Measurements from ENCODE around the gene PAX3.
A peak's percentile ranks its signal among the peaks of the same experiment; 100 is the strongest.

PAX3 gene

GRCh38 chr2:222284466-222284865, 14.3 kb downstream of the PAX3 start:
- Histone ChIP-seq H3K27me3 (ENCODE audit: insufficient read depth, low read length) (peaks cover 76% of the 10 kb centered on the region), H3K4me1 (ENCODE audit: insufficient read depth, low read length) (peaks cover 19% of the 10 kb centered on the region; the same call in 1 of the 2 replicates), H3K9ac (ENCODE audit: low read depth, low read length) (no peak overlapping the region), H3K9me3 (ENCODE audit: insufficient read depth, low read depth, low read length) (no peaks in the 10 kb centered on the region), H3K36me3 (ENCODE audit: insufficient read depth, low read depth, low read length) (no peaks in the 10 kb centered on the region), H3K27ac (ENCODE audit: low read length) (no peak overlapping the region), H3K4me3 (ENCODE audit: low read length) (no peak overlapping the region)

DNA sequence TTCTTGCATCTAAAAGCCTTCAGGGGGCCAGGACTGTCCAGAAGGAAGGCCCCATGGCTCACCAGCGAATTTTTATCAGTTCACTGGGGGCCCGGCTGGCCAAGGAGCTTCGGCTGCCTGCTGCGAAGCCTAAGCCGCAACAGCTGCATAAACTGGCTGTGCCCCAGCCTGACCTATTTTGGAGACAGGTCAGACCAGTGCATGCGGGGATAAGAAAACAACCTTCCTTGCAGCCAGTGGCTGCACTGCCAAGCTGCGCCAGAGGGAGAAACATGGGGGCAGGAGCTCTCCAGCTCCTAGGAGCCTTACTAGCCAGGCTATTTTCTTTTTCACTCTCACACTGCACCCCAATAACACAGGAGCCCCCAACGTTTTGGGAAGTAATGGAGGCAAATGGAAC, 15.2 kb downstream of the PAX3 start:
- peaks cover 68% of the 10 kb centered on the region for H3K27me3 ChIP-seq (ENCODE audit: insufficient read depth, low read length)
- no peak overlapping the region for H3K9ac ChIP-seq (ENCODE audit: low read depth, low read length)
- H3K9me3 ChIP-seq (ENCODE audit: insufficient read depth, low read depth, low read length): no peaks in the 10 kb centered on the region
- H3K27ac ChIP-seq (ENCODE audit: low read length): no peak overlapping the region
- no peak overlapping the region; the same call in 1 of the 2 replicates for H3K4me3 ChIP-seq (ENCODE audit: low read length)
- no peaks in the 10 kb centered on the region for H3K36me3 ChIP-seq (ENCODE audit: insufficient read depth, low read depth, low read length)
- peaks cover 10% of the 10 kb centered on the region; the same call in 1 of the 2 replicates for H3K4me1 ChIP-seq (ENCODE audit: insufficient read depth, low read length)

- no peaks in the 10 kb centered on the region for H3K36me3 ChIP-seq (ENCODE audit: insufficient read depth, low read depth, low read length)
- no peak overlapping the region for H3K4me3 ChIP-seq (ENCODE audit: low read length)
- H3K4me1 ChIP-seq (ENCODE audit: insufficient read depth, low read length): peaks cover 6% of the 10 kb centered on the region; the same call in 1 of the 2 replicates
- no peak overlapping the region for H3K27ac ChIP-seq (ENCODE audit: low read length)
- H3K9ac ChIP-seq (ENCODE audit: low read depth, low read length): no peak overlapping the region
- peaks cover 53% of the 10 kb centered on the region for H3K27me3 ChIP-seq (ENCODE audit: insufficient read depth, low read length)
- no peaks in the 10 kb centered on the region for H3K9me3 ChIP-seq (ENCODE audit: insufficient read depth, low read depth, low read length)
Measured at GRCh38 chr2:222281506-222281905, 17.3 kb downstream of the PAX3 start.

DNA sequence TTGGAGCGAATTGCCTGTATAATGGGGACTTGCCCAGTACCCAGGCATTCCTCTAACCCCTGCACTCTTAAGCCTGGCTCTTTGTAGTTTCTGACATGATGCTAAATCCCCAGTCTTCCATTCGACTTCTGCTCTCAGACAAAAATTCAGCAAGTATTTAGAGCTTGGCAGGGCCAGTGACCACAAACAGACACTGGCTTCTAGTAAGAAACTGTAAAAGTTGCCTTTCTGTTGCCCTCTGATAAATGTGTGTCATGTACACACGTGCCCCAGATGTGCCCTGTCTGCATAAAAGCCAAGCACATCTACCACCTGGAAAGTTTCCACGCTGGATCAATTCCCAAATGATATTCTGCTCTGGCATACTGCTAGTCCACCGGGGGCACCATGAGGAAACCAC, 18.0 kb downstream of the PAX3 start:
- no peaks in the 10 kb centered on the region for H3K9me3 ChIP-seq (ENCODE audit: insufficient read depth, low read depth, low read length)
- H3K4me3 ChIP-seq (ENCODE audit: low read length): no peak overlapping the region

DNA sequence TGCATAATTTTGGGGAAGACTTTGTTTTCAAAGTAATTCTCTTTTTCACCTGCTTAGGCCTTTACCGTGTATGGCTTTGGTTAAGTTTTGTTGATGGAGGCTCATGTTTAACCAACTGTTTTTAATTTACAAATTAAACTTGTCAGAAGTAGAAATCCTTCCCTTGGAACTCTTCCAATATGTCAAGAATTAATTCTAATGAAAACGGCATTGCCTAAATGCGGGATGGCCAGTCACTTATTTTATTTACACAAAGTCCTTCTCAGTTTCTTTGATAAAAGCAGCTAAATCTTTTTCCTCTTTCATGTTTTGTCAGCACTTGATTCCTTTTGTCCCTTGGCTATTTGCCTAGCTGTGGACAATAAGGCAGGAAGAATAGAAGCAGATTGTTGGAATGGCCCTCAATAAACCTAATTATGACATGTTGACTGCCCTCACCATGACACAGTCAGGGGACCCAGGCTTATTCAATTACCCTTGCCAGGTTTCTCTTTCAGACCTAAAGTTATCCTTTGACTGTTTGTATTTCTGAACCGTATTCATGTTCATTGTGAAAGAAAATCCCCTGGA, 26.3 kb downstream of the PAX3 start:
- no peak overlapping the region for H3K4me3 ChIP-seq (ENCODE audit: low read length)
- no peak overlapping the region for H3K27ac ChIP-seq (ENCODE audit: low read length)
- peaks cover 54% of the 10 kb centered on the region for H3K27me3 ChIP-seq (ENCODE audit: insufficient read depth, low read length)
- H3K4me1 ChIP-seq (ENCODE audit: insufficient read depth, low read length): peaks cover 25% of the 10 kb centered on the region; the same call in 1 of the 2 replicates
- H3K36me3 ChIP-seq (ENCODE audit: insufficient read depth, low read depth, low read length): no peaks in the 10 kb centered on the region
- no peak overlapping the region for H3K9ac ChIP-seq (ENCODE audit: low read depth, low read length)
- H3K9me3 ChIP-seq (ENCODE audit: insufficient read depth, low read depth, low read length): no peaks in the 10 kb centered on the region

More for the DNA sequence above, 18.0 kb downstream of the PAX3 start:
- H3K27ac ChIP-seq (ENCODE audit: low read length): no peak overlapping the region
- peaks cover 47% of the 10 kb centered on the region for H3K27me3 ChIP-seq (ENCODE audit: insufficient read depth, low read length)
- H3K36me3 ChIP-seq (ENCODE audit: insufficient read depth, low read depth, low read length): no peaks in the 10 kb centered on the region
- H3K4me1 ChIP-seq (ENCODE audit: insufficient read depth, low read length): peaks cover 6% of the 10 kb centered on the region; the same call in 1 of the 2 replicates
- H3K9ac ChIP-seq (ENCODE audit: low read depth, low read length): no peak overlapping the region

GRCh38 chr2:222271854-222272253, 26.9 kb downstream of the PAX3 start:
- Histone ChIP-seq H3K4me1 (ENCODE audit: insufficient read depth, low read length) (peaks cover 25% of the 10 kb centered on the region; the same call in 1 of the 2 replicates), H3K9ac (ENCODE audit: low read depth, low read length) (no peak overlapping the region), H3K27ac (ENCODE audit: low read length) (no peak overlapping the region), H3K4me3 (ENCODE audit: low read length) (no peak overlapping the region), H3K9me3 (ENCODE audit: insufficient read depth, low read depth, low read length) (no peaks in the 10 kb centered on the region), H3K36me3 (ENCODE audit: insufficient read depth, low read depth, low read length) (no peaks in the 10 kb centered on the region), H3K27me3 (ENCODE audit: insufficient read depth, low read length) (peaks cover 57% of the 10 kb centered on the region)

DNA sequence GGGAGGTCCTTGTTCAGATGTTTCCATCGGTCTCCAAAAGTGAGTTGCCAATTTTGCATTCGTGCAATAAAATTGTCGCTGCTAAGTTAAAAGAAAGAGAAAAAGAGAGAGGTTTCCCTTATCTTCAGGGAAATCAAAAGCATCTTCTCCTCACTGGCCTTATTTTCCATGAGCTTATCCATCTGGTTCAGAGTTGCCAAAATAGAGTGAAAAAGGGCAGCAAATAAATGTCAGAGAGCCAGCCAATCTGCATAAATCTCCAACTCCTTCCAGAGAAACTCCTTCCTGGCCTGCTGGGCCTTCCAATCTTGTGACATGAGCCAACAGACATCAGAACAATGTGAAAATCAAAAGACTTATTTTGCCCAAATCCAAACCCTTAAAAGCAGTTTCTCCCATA, 28.4 kb downstream of the PAX3 start:
- Histone ChIP-seq H3K27ac (ENCODE audit: low read length) (no peak overlapping the region), H3K27me3 (ENCODE audit: insufficient read depth, low read length) (peaks cover 66% of the 10 kb centered on the region), H3K36me3 (ENCODE audit: insufficient read depth, low read depth, low read length) (no peaks in the 10 kb centered on the region), H3K4me3 (ENCODE audit: low read length) (no peak overlapping the region), H3K4me1 (ENCODE audit: insufficient read depth, low read length) (peaks cover 25% of the 10 kb centered on the region; the same call in 1 of the 2 replicates), H3K9me3 (ENCODE audit: insufficient read depth, low read depth, low read length) (no peaks in the 10 kb centered on the region), H3K9ac (ENCODE audit: low read depth, low read length) (no peak overlapping the region)

DNA sequence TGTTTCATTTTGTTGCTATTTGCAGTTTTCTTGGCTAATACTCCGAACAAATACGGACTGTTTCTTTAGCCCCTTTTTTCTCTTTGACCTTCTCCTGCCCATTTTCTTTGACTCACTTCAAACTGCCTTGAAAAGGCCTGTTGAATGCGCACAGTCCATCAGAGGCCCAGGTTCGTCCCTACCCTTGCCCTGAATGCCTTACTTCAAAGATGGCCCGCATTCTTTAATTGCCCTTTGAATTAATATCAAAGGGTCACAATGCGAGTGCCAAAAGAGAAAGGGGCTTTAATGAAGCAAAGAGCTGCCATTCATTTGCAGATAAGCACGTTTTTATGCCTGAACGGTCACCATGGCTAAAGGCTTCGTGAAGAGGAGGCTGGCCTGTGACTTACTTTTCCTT, 29.7 kb downstream of the PAX3 start:
- peaks cover 66% of the 10 kb centered on the region for H3K27me3 ChIP-seq (ENCODE audit: insufficient read depth, low read length)
- H3K4me1 ChIP-seq (ENCODE audit: insufficient read depth, low read length): peaks cover 25% of the 10 kb centered on the region; the same call in 1 of the 2 replicates
- no peaks in the 10 kb centered on the region for H3K9me3 ChIP-seq (ENCODE audit: insufficient read depth, low read depth, low read length)
- H3K27ac ChIP-seq (ENCODE audit: low read length): no peak overlapping the region
- no peak overlapping the region for H3K9ac ChIP-seq (ENCODE audit: low read depth, low read length)
- no peaks in the 10 kb centered on the region for H3K36me3 ChIP-seq (ENCODE audit: insufficient read depth, low read depth, low read length)
- H3K4me3 ChIP-seq (ENCODE audit: low read length): peak overlapping the region; percentile 25

DNA sequence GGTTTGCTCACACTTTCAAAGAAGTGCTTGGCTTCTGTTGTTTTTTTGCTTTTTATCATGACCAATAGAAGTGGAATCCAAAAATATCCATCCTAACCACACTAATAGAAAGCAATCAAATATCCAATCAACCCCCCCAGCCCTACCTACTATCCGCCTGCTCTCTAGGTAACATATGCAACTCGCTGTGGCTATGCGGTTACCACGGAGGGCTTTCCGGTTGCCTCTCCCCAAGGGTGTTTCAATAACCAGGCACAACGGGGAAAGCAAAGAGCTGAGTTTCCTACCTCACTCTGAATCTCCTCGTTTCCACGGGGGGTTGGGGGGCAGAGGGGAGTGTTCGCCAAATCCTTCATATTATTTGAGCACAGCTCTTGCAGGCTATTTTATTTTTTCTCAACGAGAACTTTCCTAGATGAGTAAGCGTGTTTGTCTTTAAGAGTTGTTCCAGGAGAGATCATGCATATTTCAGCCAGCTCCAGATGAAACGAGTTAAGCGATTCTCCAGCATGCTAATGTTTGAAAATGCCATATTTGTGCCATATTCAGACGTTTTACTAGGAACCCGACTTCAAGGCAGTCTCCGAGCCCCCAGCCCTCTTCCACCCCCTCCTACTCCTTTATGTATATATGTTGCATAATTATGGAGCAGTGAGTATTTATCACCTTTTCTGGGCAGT, 30.3 kb downstream of the PAX3 start:
- Histone ChIP-seq H3K9ac (ENCODE audit: low read depth, low read length) (no peak overlapping the region), H3K36me3 (ENCODE audit: insufficient read depth, low read depth, low read length) (no peaks in the 10 kb centered on the region), H3K27me3 (ENCODE audit: insufficient read depth, low read length) (peaks cover 66% of the 10 kb centered on the region), H3K27ac (ENCODE audit: low read length) (no peak overlapping the region), H3K4me3 (ENCODE audit: low read length) (peak overlapping the region; percentile 25), H3K9me3 (ENCODE audit: insufficient read depth, low read depth, low read length) (no peaks in the 10 kb centered on the region), H3K4me1 (ENCODE audit: insufficient read depth, low read length) (peaks cover 25% of the 10 kb centered on the region; the same call in 1 of the 2 replicates)

- peaks cover 20% of the 10 kb centered on the region; the same call in 1 of the 2 replicates for H3K4me1 ChIP-seq (ENCODE audit: insufficient read depth, low read length)
- H3K9me3 ChIP-seq (ENCODE audit: insufficient read depth, low read depth, low read length): no peaks in the 10 kb centered on the region
- no peak overlapping the region for H3K9ac ChIP-seq (ENCODE audit: low read depth, low read length)
- peaks cover 42% of the 10 kb centered on the region for H3K27me3 ChIP-seq (ENCODE audit: insufficient read depth, low read length)
- H3K36me3 ChIP-seq (ENCODE audit: insufficient read depth, low read depth, low read length): no peaks in the 10 kb centered on the region
- no peak overlapping the region for H3K27ac ChIP-seq (ENCODE audit: low read length)
- H3K4me3 ChIP-seq (ENCODE audit: low read length): no peak overlapping the region
Measured at GRCh38 chr2:222264791-222265320, 33.9 kb downstream of the PAX3 start.

DNA sequence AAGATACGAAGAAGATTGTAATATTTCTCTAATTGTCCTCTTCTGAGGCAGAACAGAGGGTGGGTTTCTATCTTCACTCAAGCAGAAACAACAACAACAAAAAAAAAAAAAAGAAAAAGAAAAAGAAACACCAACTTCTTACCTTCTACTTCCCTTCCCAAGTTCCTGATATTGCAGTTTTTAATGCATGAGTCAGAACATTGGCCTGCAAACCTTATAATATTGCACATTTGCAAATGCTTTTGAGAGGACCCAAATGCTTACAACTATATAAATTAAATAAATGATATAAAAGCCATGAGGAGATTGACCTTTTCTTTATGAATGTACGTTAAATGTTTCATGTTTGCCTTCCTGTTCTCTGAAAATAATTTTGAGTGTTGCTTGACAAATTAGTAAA, 37.3 kb downstream of the PAX3 start:
- Histone ChIP-seq H3K4me3 (ENCODE audit: low read length) (no peak overlapping the region), H3K4me1 (ENCODE audit: insufficient read depth, low read length) (peaks cover 17% of the 10 kb centered on the region; the same call in 1 of the 2 replicates), H3K27ac (ENCODE audit: low read length) (no peak overlapping the region), H3K36me3 (ENCODE audit: insufficient read depth, low read depth, low read length) (no peaks in the 10 kb centered on the region), H3K27me3 (ENCODE audit: insufficient read depth, low read length) (peaks cover 9% of the 10 kb centered on the region), H3K9ac (ENCODE audit: low read depth, low read length) (no peak overlapping the region), H3K9me3 (ENCODE audit: insufficient read depth, low read depth, low read length) (no peaks in the 10 kb centered on the region)

- H3K9ac ChIP-seq (ENCODE audit: low read depth, low read length): no peak overlapping the region
- no peak overlapping the region for H3K4me3 ChIP-seq (ENCODE audit: low read length)
- H3K4me1 ChIP-seq (ENCODE audit: insufficient read depth, low read length): peaks cover 19% of the 10 kb centered on the region; the same call in 1 of the 2 replicates
- no peaks in the 10 kb centered on the region for H3K36me3 ChIP-seq (ENCODE audit: insufficient read depth, low read depth, low read length)
- H3K27me3 ChIP-seq (ENCODE audit: insufficient read depth, low read length): no peaks in the 10 kb centered on the region; the same call in 1 of the 2 replicates
- H3K9me3 ChIP-seq (ENCODE audit: insufficient read depth, low read depth, low read length): no peaks in the 10 kb centered on the region
- H3K27ac ChIP-seq (ENCODE audit: low read length): no peak overlapping the region
Measured at GRCh38 chr2:222257645-222258044, 41.2 kb downstream of the PAX3 start.

Measured in iPS-20b (cell line).